Astrocyte (in vitro differentiated cells and primary cell): ENCODE data around the gene VIM. TPM values are rescaled to one million over a fixed set of nuclear protein-coding genes. Genes with fewer than 3 reads are reported as not detected.

Experiments used
- DNase-seq: peaks from one replicate; pipeline ENCODE4 v3.0.0-alpha.2; 2010; ENCODE audit warnings: low read depth
- FAIRE-seq: peaks from 2 replicates; lab custom pipeline; 2011; peaks lifted over from hg19 to GRCh38; lab: Jason Lieb, UNC
- H2AFZ ChIP-seq: 2 replicates; pipeline ENCODE4 v1.6.0; 2012; ENCODE audit warnings: low read depth, low read length, inconsistent platforms
- H3K27ac ChIP-seq: 2 replicates; pipeline ENCODE4 v1.5.1; 2011; ENCODE audit warnings: low read depth, low read length, inconsistent platforms
- H3K27me3 ChIP-seq: 2 replicates; pipeline ENCODE4 v1.6.0; 2011; ENCODE audit warnings: low read length, inconsistent platforms; ENCODE audit not compliant: insufficient read depth
- H3K36me3 ChIP-seq: 2 replicates; pipeline ENCODE4 v1.5.1; 2011; ENCODE audit warnings: low read length, inconsistent platforms; ENCODE audit not compliant: insufficient read depth
- H3K4me1 ChIP-seq: 2 replicates; pipeline ENCODE4 v1.5.1; 2011; ENCODE audit warnings: low read length, inconsistent platforms; ENCODE audit not compliant: insufficient read depth
- H3K4me2 ChIP-seq: 2 replicates; pipeline ENCODE4 v1.6.0; 2012; ENCODE audit warnings: low read length, inconsistent platforms
- H3K4me3 ChIP-seq: 2 replicates; pipeline ENCODE4 v1.5.1; 2011; ENCODE audit warnings: low read depth, mild to moderate bottlenecking, low read length, inconsistent platforms; ENCODE audit not compliant: insufficient read depth
- H3K79me2 ChIP-seq: 2 replicates; pipeline ENCODE4 v1.6.0; 2012; ENCODE audit warnings: mild to moderate bottlenecking, low read length, inconsistent platforms; ENCODE audit not compliant: insufficient read depth
- H3K9ac ChIP-seq: 2 replicates; pipeline ENCODE4 v1.6.0; 2012; ENCODE audit warnings: mild to moderate bottlenecking, low read length, inconsistent platforms
- H3K9me3 ChIP-seq: 2 replicates; pipeline ENCODE4 v1.5.1; 2012; ENCODE audit warnings: low read depth, mild to moderate bottlenecking, low read length, inconsistent platforms; ENCODE audit not compliant: insufficient read depth
- H4K20me1 ChIP-seq: 2 replicates; pipeline ENCODE4 v1.6.0; 2012; ENCODE audit warnings: low read length, inconsistent platforms; ENCODE audit not compliant: insufficient read depth
- H3K27ac Mint-ChIP-seq: one replicate; pipeline ENCODE4 v1.8.0; 2021; ENCODE audit warnings: mild to moderate bottlenecking, mixed read lengths; ENCODE audit not compliant: unreplicated experiment
- H3K27me3 Mint-ChIP-seq: one replicate; pipeline ENCODE4 v1.8.0; 2021; ENCODE audit warnings: low read depth, mixed read lengths; ENCODE audit not compliant: unreplicated experiment
- H3K36me3 Mint-ChIP-seq: one replicate; pipeline ENCODE4 v1.8.0; 2021; ENCODE audit warnings: low read depth, mixed read lengths; ENCODE audit not compliant: unreplicated experiment
- H3K4me1 Mint-ChIP-seq: one replicate; pipeline ENCODE4 v1.8.0; 2021; ENCODE audit warnings: low read depth, mixed read lengths; ENCODE audit not compliant: unreplicated experiment
- H3K4me3 Mint-ChIP-seq: one replicate; pipeline ENCODE4 v1.8.0; 2021; ENCODE audit warnings: mild to moderate bottlenecking, moderate library complexity, mixed read lengths; ENCODE audit not compliant: unreplicated experiment
- H3K9me3 Mint-ChIP-seq: one replicate; pipeline ENCODE4 v1.8.0; 2021; ENCODE audit warnings: mild to moderate bottlenecking, mixed read lengths; ENCODE audit not compliant: unreplicated experiment
- EZH2 ChIP-seq: IDR thresholded peaks from 2 replicates; pipeline ENCODE4 v1.6.1; 2012; ENCODE audit warnings: mild to moderate bottlenecking, low read length, inconsistent platforms; ENCODE audit not compliant: insufficient read depth
- total RNA-seq: library from RNA; stranded (reverse); gene quantifications from 2 replicates; pipeline ENCODE4 v1.2.1, GENCODE V29; 2021
- TF ChIP-seq, protein P1 (sequence below): IDR thresholded peaks from 2 replicates; pipeline ENCODE4 v1.5.1; 2011; ENCODE audit warnings: low read depth, mild to moderate bottlenecking, inconsistent platforms, low read length, moderate library complexity; ENCODE audit not compliant: insufficient read depth

Gene VIM
- total RNA-seq, 1 donor from 2014 or later = 5,400 TPM

DNA sequence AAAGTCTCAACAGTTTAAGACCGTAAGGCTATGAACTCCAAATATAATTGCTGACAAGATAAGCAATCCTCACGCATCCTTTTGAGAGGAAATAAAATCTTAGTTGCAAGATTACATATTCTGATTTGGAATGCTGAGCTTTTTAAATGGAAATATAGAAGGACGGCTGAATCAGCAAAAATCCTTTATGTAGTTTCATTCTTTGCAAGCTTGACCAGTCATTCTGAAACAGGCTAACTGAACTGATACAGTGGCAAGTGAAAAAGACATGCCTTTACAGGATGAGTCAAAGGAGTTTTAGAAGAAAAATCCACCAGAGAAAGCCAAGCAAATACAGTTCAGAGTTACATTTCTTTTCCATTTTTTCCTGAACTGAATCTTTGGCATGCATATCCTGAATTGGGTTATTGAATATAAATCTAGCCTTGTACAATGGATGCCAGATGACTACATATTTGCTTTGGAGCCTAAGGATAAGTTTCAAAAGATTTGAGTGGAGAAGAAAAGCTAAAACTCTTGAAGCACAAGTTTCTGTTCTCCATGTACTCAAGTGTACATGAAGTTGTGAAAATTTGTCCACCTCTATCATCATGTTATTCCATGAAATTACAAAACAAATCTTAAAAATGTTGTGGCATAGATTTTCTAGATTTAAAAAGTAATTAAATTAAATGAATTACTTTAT lies 4.4 kb downstream of the VIM start:
- Histone ChIP-seq H3K79me2 (peaks cover 63% of the 10 kb centered on the region), H2AFZ (no peak overlapping the region), H3K4me2 (peak overlapping the region; percentile 82), H4K20me1 (peaks cover 82% of the 10 kb centered on the region), H3K9ac (peak overlapping the region; percentile 100), H3K4me1 (peaks cover 20% of the 10 kb centered on the region), H3K9me3 (no peaks in the 10 kb centered on the region), H3K36me3 (peaks cover 68% of the 10 kb centered on the region), H3K27ac (peak overlapping the region; percentile 99), H3K4me3 (peak overlapping the region; percentile 92), H3K27me3 (no peaks in the 10 kb centered on the region)
- H3K4me3 Mint-ChIP-seq = peak overlapping the region; percentile 95
- DNase-seq = no peak
- peak overlapping the region; percentile 98 for H3K27ac Mint-ChIP-seq
- no peak for FAIRE-seq
- no peaks in the 10 kb centered on the region for H3K9me3 Mint-ChIP-seq
- TF ChIP-seq, protein P1, sequence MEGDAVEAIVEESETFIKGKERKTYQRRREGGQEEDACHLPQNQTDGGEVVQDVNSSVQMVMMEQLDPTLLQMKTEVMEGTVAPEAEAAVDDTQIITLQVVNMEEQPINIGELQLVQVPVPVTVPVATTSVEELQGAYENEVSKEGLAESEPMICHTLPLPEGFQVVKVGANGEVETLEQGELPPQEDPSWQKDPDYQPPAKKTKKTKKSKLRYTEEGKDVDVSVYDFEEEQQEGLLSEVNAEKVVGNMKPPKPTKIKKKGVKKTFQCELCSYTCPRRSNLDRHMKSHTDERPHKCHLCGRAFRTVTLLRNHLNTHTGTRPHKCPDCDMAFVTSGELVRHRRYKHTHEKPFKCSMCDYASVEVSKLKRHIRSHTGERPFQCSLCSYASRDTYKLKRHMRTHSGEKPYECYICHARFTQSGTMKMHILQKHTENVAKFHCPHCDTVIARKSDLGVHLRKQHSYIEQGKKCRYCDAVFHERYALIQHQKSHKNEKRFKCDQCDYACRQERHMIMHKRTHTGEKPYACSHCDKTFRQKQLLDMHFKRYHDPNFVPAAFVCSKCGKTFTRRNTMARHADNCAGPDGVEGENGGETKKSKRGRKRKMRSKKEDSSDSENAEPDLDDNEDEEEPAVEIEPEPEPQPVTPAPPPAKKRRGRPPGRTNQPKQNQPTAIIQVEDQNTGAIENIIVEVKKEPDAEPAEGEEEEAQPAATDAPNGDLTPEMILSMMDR = no peak
- no peak for TF ChIP-seq EZH2
- peaks cover 19% of the 10 kb centered on the region for H3K4me1 Mint-ChIP-seq
- no peaks in the 10 kb centered on the region for H3K27me3 Mint-ChIP-seq
- peaks cover 59% of the 10 kb centered on the region for H3K36me3 Mint-ChIP-seq

DNA sequence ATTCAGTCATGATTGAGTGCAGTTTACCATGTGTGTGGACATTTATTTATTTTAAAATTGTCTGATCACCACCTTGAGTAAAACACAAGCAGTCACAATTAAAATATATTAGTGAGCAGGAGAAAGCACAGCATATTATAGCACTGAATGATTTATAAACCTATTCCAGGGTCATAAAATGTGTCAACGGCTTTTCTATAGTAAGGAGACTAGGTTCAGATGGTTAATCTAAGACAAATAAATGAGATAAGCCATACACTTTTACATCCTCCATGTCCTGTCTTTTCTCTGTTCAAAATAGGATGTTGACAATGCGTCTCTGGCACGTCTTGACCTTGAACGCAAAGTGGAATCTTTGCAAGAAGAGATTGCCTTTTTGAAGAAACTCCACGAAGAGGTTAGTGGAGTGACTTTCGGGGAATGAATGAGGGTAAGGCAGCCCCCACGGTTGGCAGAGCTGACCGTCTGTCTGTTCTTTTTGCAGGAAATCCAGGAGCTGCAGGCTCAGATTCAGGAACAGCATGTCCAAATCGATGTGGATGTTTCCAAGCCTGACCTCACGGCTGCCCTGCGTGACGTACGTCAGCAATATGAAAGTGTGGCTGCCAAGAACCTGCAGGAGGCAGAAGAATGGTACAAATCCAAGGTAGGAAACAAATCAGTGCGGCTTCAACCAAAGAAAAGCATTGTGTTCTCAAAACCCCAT lies 5.4 kb downstream of the VIM start:
- peaks cover 14% of the 10 kb centered on the region for H3K4me1 ChIP-seq
- H3K9ac ChIP-seq = peak overlapping the region; percentile 100
- Mint-ChIP-seq H3K4me3 (peak overlapping the region; percentile 95), H3K4me1 (peaks cover 16% of the 10 kb centered on the region), H3K9me3 (no peaks in the 10 kb centered on the region), H3K27ac (peak overlapping the region; percentile 98), H3K27me3 (no peaks in the 10 kb centered on the region), H3K36me3 (peaks cover 61% of the 10 kb centered on the region)
- peak overlapping the region; percentile 92 for H3K4me3 ChIP-seq
- no peak for DNase-seq
- TF ChIP-seq, protein P1 = no peak
- no peak for TF ChIP-seq EZH2
- peak overlapping the region; percentile 82 for H3K4me2 ChIP-seq
- H3K79me2 ChIP-seq = peaks cover 63% of the 10 kb centered on the region
- H2AFZ ChIP-seq = no peak overlapping the region
- peak; percentile 5 for FAIRE-seq
- no peaks in the 10 kb centered on the region for H3K9me3 ChIP-seq
- H3K27ac ChIP-seq = peak overlapping the region; percentile 99
- no peaks in the 10 kb centered on the region for H3K27me3 ChIP-seq
- peaks cover 91% of the 10 kb centered on the region for H4K20me1 ChIP-seq
- peaks cover 69% of the 10 kb centered on the region for H3K36me3 ChIP-seq
